NCI-H82 treated with DMSO at 0.1 percent for 48 hours (cell line): ENCODE measurements around the gene B3GALNT2.
"Not testable (repeated sequence)": the region's sequence is repeated elsewhere in the genome, so short reads cannot be mapped to it uniquely, and the experiment has no call there.

Experiments
- DNase-seq: peaks from one replicate; lab custom pipeline; 2025; ENCODE audit not compliant: unreplicated experiment; lab: John Stamatoyannopoulos, UW

B3GALNT2 gene

GRCh38 chr1:235504122-235504493 is at the start of gene B3GALNT2:
Gene B3GALNT2 (minus strand): TSS chr1:235504452. CDS start chr1:235504252, 200 bp downstream.
- DNase-seq: no peak

- peak; percentile 98 for DNase-seq
Measured at GRCh38 chr1:235553112-235553551, 48.9 kb upstream of the B3GALNT2 start.

GRCh38 chr1:235552146-235552716 is 48.0 kb upstream of the B3GALNT2 start:
- DNase-seq: no peak

GRCh38 chr1:235549351-235550139 is 45.3 kb upstream of the B3GALNT2 start:
- no peak for DNase-seq

- DNase-seq: not testable (repeated sequence)
Measured at GRCh38 chr1:235546369-235547155, 42.3 kb upstream of the B3GALNT2 start.

GRCh38 chr1:235545292-235545930 is 41.2 kb upstream of the B3GALNT2 start:
- no peak for DNase-seq

- DNase-seq: not testable (repeated sequence)
Measured at GRCh38 chr1:235542845-235543244, 38.6 kb upstream of the B3GALNT2 start.

- DNase-seq: peak; percentile 47
Measured at GRCh38 chr1:235533476-235534168, 29.4 kb upstream of the B3GALNT2 start.

GRCh38 chr1:235532360-235532759 is 28.1 kb upstream of the B3GALNT2 start:
- no peak for DNase-seq

GRCh38 chr1:235527196-235527814 is 23.1 kb upstream of the B3GALNT2 start:
- no peak for DNase-seq

- no peak for DNase-seq
Measured at GRCh38 chr1:235525314-235525713, 21.1 kb upstream of the B3GALNT2 start.

- DNase-seq: no peak
Measured at GRCh38 chr1:235516862-235517446, 12.7 kb upstream of the B3GALNT2 start.

- peak; percentile 23 for DNase-seq
Measured at GRCh38 chr1:235515844-235516512, 11.7 kb upstream of the B3GALNT2 start.

- peak; percentile 77 for DNase-seq
Measured at GRCh38 chr1:235513495-235514366, 9.5 kb upstream of the B3GALNT2 start.

- no peak for DNase-seq
Measured at GRCh38 chr1:235511470-235512240, 7.4 kb upstream of the B3GALNT2 start.

GRCh38 chr1:235510823-235511222 is 6.6 kb upstream of the B3GALNT2 start:
- DNase-seq: no peak

- no peak for DNase-seq
Measured at GRCh38 chr1:235507623-235508022, 3.4 kb upstream of the B3GALNT2 start.
